Measurements from ENCODE around the gene FREM1. TPM values are rescaled to one million over a fixed set of nuclear protein-coding genes. Genes with fewer than 3 reads are reported as not detected.
A peak's percentile ranks its signal among the peaks of the same experiment; 100 is the strongest.

The FREM1 gene
- total and polyA plus RNA-seq, 2 of the 13 experiments (the other 11 are each of a cell fraction or from before 2014, with no cell fraction given), result 64.3 to 202 TPM

DNA sequence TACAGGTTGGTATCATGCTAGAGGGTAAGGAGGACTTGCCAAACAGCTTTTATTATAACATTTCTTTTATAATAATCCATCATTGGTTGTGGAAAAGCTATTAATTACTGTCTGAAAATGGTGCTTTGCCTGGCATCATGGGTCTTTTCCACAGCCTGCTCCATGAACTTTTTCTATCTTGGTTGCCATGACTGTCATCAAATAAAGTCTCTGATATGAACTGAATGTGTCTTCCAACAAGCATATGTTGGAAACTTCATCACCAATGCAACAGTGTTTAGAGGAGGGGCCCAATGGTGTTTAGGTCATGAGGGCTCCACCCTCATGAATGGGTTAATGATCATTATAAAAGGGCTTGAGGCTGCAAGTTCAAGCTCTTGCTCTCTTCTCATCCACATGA, 81.0 kb downstream of the FREM1 start:
- in situ Hi-C loops (cut with HindIII; ENCODE audit: extremely low pct_ligation_motif_present, low pct_unique_long_range_greater_than_20kb), result no loop called here
- no TSS peak for BruUV-seq (replicated peaks)
- TF ChIP-seq ZNF773 (CRISPR knock-in tag; IDR thresholded peaks at IDR 0.05; ENCODE audit: borderline replicate concordance), result no peak
- peak; percentile 91 for TF ChIP-seq RBM22 (optimal IDR thresholded peaks at IDR 0.05; ENCODE audit: low read length)
- TF ChIP-seq, protein P1, sequence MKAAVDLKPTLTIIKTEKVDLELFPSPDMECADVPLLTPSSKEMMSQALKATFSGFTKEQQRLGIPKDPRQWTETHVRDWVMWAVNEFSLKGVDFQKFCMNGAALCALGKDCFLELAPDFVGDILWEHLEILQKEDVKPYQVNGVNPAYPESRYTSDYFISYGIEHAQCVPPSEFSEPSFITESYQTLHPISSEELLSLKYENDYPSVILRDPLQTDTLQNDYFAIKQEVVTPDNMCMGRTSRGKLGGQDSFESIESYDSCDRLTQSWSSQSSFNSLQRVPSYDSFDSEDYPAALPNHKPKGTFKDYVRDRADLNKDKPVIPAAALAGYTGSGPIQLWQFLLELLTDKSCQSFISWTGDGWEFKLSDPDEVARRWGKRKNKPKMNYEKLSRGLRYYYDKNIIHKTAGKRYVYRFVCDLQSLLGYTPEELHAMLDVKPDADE (CRISPR knock-in tag; IDR thresholded peaks at IDR 0.05), result no peak
- TF ChIP-seq, protein P2, sequence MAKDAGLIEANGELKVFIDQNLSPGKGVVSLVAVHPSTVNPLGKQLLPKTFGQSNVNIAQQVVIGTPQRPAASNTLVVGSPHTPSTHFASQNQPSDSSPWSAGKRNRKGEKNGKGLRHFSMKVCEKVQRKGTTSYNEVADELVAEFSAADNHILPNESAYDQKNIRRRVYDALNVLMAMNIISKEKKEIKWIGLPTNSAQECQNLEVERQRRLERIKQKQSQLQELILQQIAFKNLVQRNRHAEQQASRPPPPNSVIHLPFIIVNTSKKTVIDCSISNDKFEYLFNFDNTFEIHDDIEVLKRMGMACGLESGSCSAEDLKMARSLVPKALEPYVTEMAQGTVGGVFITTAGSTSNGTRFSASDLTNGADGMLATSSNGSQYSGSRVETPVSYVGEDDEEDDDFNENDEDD (CRISPR knock-in tag; IDR thresholded peaks at IDR 0.05; ENCODE audit: borderline replicate concordance), result no peak
- TF ChIP-seq, protein P3, sequence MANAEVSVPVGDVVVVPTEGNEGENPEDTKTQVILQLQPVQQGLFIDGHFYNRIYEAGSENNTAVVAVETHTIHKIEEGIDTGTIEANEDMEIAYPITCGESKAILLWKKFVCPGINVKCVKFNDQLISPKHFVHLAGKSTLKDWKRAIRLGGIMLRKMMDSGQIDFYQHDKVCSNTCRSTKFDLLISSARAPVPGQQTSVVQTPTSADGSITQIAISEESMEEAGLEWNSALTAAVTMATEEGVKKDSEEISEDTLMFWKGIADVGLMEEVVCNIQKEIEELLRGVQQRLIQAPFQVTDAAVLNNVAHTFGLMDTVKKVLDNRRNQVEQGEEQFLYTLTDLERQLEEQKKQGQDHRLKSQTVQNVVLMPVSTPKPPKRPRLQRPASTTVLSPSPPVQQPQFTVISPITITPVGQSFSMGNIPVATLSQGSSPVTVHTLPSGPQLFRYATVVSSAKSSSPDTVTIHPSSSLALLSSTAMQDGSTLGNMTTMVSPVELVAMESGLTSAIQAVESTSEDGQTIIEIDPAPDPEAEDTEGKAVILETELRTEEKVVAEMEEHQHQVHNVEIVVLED (CRISPR knock-in tag; IDR thresholded peaks at IDR 0.05; ENCODE audit: borderline replicate concordance), result no peak

More for the DNA sequence above, 81.0 kb downstream of the FREM1 start:
- FAIRE-seq, result no peak
- ChIA-PET CTCF (ENCODE audit: low intra/inter-chr PET ratio, low total read pairs) (no interaction called here), POLR2A (no interaction called here)
- peaks cover 6 to 88% of the 10 kb centered on the region in 2 experiments for H3K36me3 ChIP-seq (replicated peaks in 1 of 2; ENCODE audit: control insufficient read depth in 1 of 2, insufficient read depth in 2 of 2, low read length in 2 of 2)
- no peak for ATAC-seq
- H3K4me2 ChIP-seq (ENCODE audit: low read depth, low read length), result no peak overlapping the region
- no peaks in the 10 kb centered on the region for H3K27me3 ChIP-seq (ENCODE audit: control insufficient read depth in 1 of 2, insufficient read depth in 2 of 2, low read length in 2 of 2)
- H3K79me2 ChIP-seq (ENCODE audit: insufficient read depth, low read length), result no peaks in the 10 kb centered on the region
- H2AFZ ChIP-seq (ENCODE audit: low read length), result no peak overlapping the region
- H3K9me3 ChIP-seq (ENCODE audit: low read length), result no peaks in the 10 kb centered on the region
- H4K20me1 ChIP-seq (ENCODE audit: insufficient read depth, low read length), result peaks cover 5% of the 10 kb centered on the region; the same call in 1 of the 2 replicates
- no peak overlapping the region for H3K27ac ChIP-seq (ENCODE audit: extremely low read length, insufficient read depth, low read length)
- H3K4me3 ChIP-seq (replicated peaks in 1 of 3; ENCODE audit: insufficient read depth in 1 of 3, low read depth in 2 of 3, low read length in 3 of 3), result no peak overlapping the region
- no peak for DNase-seq (ENCODE audit: low spot score)
- intact Hi-C loops (cut with micrococcal nuclease; ENCODE audit: unreplicated experiment), result no loop called here
- no peaks in the 10 kb centered on the region for H3K4me1 ChIP-seq (ENCODE audit: insufficient read depth, low read length)
- H3K9ac ChIP-seq (ENCODE audit: insufficient read depth, low read depth, low read length), result no peak overlapping the region
